Limb (tissue), 2 donors: ENCODE data around the gene SH3RF3.
"Not testable (repeated sequence)": the region's sequence is repeated elsewhere in the genome, so short reads cannot be mapped to it uniquely, and the experiment has no call there.

ENCODE experiments used
- DNase-seq, 2 donors: peaks; one replicate each; pipeline ENCODE4 v3.0.0-alpha.2; 2016; ENCODE audit errors: extremely low spot score in 2 of 2

SH3RF3 gene

GRCh38 chr2:109535217-109535946 is 406.4 kb downstream of the SH3RF3 start:
- DNase-seq = no peak

- DNase-seq = not testable (repeated sequence)
Measured at GRCh38 chr2:109536556-109536955, 407.6 kb downstream of the SH3RF3 start.

GRCh38 chr2:109537565-109538222 is 408.7 kb downstream of the SH3RF3 start:
- no peak for DNase-seq

- DNase-seq = no peak
Measured at GRCh38 chr2:109538546-109538945, 409.5 kb downstream of the SH3RF3 start.

- no peak for DNase-seq
Measured at GRCh38 chr2:109542384-109542783, 413.4 kb downstream of the SH3RF3 start.

- peak; percentile 85 to 89 for DNase-seq
Measured at GRCh38 chr2:109545828-109546713, 417.1 kb downstream of the SH3RF3 start.

GRCh38 chr2:109547280-109547679 is 418.3 kb downstream of the SH3RF3 start:
- DNase-seq = no peak

GRCh38 chr2:109549016-109549590 is 420.1 kb downstream of the SH3RF3 start:
- no peak for DNase-seq
